ENCODE measurements around the gene OTOG.

Gene OTOG

GRCh38 chr11:17578958-17579357, 31.9 kb downstream of the OTOG start:
- DNase-seq (ENCODE audit: extremely low read depth in 1 of 2, low read depth in 1 of 2), result no peak

- no peak for DNase-seq (ENCODE audit: extremely low read depth in 1 of 2, low read depth in 1 of 2)
Measured at GRCh38 chr11:17579451-17579850, 32.4 kb downstream of the OTOG start.

GRCh38 chr11:17580271-17580670, 33.2 kb downstream of the OTOG start:
- no peak for DNase-seq (ENCODE audit: extremely low read depth in 1 of 2, low read depth in 1 of 2)

- no peak for DNase-seq (ENCODE audit: extremely low read depth in 1 of 2, low read depth in 1 of 2)
Measured at GRCh38 chr11:17581036-17581731, 34.1 kb downstream of the OTOG start.

GRCh38 chr11:17581732-17582053, 34.6 kb downstream of the OTOG start:
- no peak for DNase-seq (ENCODE audit: extremely low read depth in 1 of 2, low read depth in 1 of 2)

- DNase-seq (ENCODE audit: extremely low read depth in 1 of 2, low read depth in 1 of 2), result no peak
Measured at GRCh38 chr11:17585911-17586695, 39.0 kb downstream of the OTOG start.

- no peak for DNase-seq (ENCODE audit: extremely low read depth in 1 of 2, low read depth in 1 of 2)
Measured at GRCh38 chr11:17588166-17588565, 41.1 kb downstream of the OTOG start.

- DNase-seq (ENCODE audit: extremely low read depth in 1 of 2, low read depth in 1 of 2), result no peak
Measured at GRCh38 chr11:17588721-17589120, 41.7 kb downstream of the OTOG start.

- no peak for DNase-seq (ENCODE audit: extremely low read depth in 1 of 2, low read depth in 1 of 2)
Measured at GRCh38 chr11:17590463-17590862, 43.4 kb downstream of the OTOG start.

GRCh38 chr11:17591293-17591692, 44.2 kb downstream of the OTOG start:
- DNase-seq (ENCODE audit: extremely low read depth in 1 of 2, low read depth in 1 of 2), result no peak

GRCh38 chr11:17593466-17594245, 46.6 kb downstream of the OTOG start:
- no peak for DNase-seq (ENCODE audit: extremely low read depth in 1 of 2, low read depth in 1 of 2)

GRCh38 chr11:17594686-17595192, 47.7 kb downstream of the OTOG start:
- no peak for DNase-seq (ENCODE audit: extremely low read depth in 1 of 2, low read depth in 1 of 2)

- DNase-seq (ENCODE audit: extremely low read depth in 1 of 2, low read depth in 1 of 2), result no peak
Measured at GRCh38 chr11:17595526-17596309, 48.7 kb downstream of the OTOG start.

- DNase-seq (ENCODE audit: extremely low read depth in 1 of 2, low read depth in 1 of 2), result no peak
Measured at GRCh38 chr11:17596310-17596669, 49.2 kb downstream of the OTOG start.

- no peak for DNase-seq (ENCODE audit: extremely low read depth in 1 of 2, low read depth in 1 of 2)
Measured at GRCh38 chr11:17596711-17597110, 49.7 kb downstream of the OTOG start.

- DNase-seq (ENCODE audit: extremely low read depth in 1 of 2, low read depth in 1 of 2), result no peak
Measured at GRCh38 chr11:17597770-17598169, 50.7 kb downstream of the OTOG start.

GRCh38 chr11:17598700-17599459, 51.8 kb downstream of the OTOG start:
- peak; percentile 27 to 51 for DNase-seq (ENCODE audit: extremely low read depth in 1 of 2, low read depth in 1 of 2)

GRCh38 chr11:17599460-17599925, 52.4 kb downstream of the OTOG start:
- no peak for DNase-seq (ENCODE audit: extremely low read depth in 1 of 2, low read depth in 1 of 2)

- DNase-seq (ENCODE audit: extremely low read depth in 1 of 2, low read depth in 1 of 2), result no peak
Measured at GRCh38 chr11:17600316-17601255, 53.5 kb downstream of the OTOG start.

Measured in stimulated activated CD8-positive, alpha-beta memory T cell treated with anti-CD3 and anti-CD28 coated beads, Interleukin-7, amount 100 ng/mL, for 48 hours (primary cell).